C4-2B (cell line): ENCODE measurements around the gene TBK1.

Experiments used
- ZFX ChIP-seq: fragments of 450-650 bp; IDR thresholded peaks from 2 replicates; pipeline ENCODE4 v1.6.1; 2017
- TF ChIP-seq, protein P1 (sequence below): fragments of 450-650 bp; conservative IDR thresholded peaks from 2 replicates; pipeline ENCODE4 v1.5.1; 2017; ENCODE audit warnings: mild to moderate bottlenecking

- TF ChIP-seq, protein P1, sequence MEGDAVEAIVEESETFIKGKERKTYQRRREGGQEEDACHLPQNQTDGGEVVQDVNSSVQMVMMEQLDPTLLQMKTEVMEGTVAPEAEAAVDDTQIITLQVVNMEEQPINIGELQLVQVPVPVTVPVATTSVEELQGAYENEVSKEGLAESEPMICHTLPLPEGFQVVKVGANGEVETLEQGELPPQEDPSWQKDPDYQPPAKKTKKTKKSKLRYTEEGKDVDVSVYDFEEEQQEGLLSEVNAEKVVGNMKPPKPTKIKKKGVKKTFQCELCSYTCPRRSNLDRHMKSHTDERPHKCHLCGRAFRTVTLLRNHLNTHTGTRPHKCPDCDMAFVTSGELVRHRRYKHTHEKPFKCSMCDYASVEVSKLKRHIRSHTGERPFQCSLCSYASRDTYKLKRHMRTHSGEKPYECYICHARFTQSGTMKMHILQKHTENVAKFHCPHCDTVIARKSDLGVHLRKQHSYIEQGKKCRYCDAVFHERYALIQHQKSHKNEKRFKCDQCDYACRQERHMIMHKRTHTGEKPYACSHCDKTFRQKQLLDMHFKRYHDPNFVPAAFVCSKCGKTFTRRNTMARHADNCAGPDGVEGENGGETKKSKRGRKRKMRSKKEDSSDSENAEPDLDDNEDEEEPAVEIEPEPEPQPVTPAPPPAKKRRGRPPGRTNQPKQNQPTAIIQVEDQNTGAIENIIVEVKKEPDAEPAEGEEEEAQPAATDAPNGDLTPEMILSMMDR: no peak
- TF ChIP-seq ZFX: no peak
These were observed 79.9 kb downstream of the TBK1 start for GRCh38 chr12:64531665-64532334.
